Measurements from ENCODE around the gene RIMBP3C.
"Not testable (repeated sequence)": the region's sequence is repeated elsewhere in the genome, so short reads cannot be mapped to it uniquely, and the experiment has no call there.

Gene RIMBP3C

DNA sequence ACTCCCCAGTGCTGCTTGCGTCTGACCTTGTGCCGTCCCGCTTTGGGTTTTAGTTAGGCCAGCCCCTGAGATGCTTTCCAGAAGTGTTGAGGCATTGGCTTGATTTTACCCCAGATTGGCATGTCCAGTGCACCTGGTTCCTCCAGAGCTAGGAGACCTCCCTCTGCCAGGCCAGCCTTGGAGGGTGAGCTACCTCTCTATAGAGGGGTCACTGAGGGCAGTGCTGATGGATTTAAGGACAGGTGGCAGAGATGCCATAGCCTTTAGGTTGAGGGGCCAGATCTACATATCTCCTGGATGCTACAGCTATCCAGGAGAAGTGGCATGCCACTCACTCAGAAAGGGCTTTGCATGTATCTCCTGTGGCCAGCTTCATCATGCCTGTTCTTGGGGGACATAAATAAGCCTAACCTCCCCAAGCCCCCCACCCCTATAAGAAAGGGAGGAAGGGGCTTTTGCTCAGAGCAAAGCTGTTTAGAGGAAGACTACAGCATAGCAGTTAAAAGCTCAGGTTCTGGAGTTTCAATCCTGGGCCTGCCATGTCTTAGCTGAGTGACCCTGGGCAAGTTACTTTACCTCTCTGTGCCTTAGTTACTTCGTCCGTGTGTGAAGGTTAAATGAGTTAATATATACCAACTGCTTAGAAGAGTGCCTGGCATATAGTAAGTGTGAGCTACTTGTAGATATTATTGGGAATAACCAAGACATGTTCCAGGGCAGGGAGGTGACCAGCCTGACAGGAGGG, 22.7 kb upstream of the RIMBP3C start:
- no peak for DNase-seq

DNA sequence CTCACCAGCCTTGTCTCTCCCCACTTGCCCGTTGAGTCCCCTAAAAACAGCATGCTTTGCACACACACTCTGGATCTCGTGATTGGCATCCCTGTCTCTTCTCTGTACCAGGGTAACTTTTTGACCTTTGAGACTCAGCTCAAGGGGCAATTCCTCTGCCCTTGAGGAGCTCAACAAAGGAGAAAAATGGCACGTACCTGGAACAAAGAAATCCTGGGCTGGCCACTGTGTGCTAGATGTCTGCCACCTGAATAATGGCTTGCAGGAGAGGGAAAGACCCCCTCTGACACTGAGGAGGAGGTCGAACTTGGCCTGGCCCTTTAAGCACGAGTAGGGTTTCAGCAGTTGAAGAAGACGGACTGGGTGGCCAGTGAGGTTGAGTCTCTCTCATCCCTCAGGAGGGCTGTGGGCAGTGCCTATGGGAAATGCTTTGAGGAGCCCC, 22.1 kb upstream of the RIMBP3C start:
- DNase-seq: no peak

DNA sequence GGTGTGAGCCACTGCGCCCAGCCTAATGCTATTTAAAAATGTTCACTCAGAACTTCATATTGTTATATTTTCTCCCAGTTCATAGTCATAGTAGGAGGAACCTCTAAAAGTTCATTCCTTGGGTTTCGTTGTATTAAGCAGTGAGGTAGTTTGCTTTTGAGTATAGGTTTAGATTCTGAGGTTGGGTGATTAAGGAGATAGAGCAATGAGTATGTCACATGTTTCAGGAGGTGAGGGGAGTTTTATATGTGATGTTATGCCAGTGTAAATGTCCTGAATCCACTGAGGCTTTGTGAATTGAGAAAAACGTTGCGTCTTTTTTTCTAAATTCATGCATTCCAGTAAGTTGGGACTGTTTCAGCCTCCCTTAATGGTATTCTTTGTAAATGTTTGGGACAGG, 20.4 kb upstream of the RIMBP3C start:
- DNase-seq: no peak

DNA sequence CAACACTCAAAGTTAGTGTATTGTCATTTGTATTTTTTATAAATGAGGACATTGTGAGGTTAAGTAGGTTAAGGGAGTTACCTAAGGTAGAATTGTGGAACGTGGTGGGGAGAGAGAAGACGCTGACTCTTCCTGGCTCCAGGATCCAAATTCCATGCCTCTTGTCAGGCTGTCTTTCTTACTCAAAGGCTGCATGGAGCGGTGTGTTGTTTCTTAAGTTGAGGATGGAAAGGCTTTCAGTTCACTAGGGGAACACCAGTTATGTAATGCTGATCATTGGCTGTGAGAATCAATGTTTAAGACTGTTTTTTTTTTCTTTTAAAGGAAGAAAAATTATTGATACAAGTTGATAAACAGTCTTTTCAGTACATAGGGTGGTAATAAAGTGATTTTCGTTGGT, 19.1 kb upstream of the RIMBP3C start:
- DNase-seq: no peak

DNA sequence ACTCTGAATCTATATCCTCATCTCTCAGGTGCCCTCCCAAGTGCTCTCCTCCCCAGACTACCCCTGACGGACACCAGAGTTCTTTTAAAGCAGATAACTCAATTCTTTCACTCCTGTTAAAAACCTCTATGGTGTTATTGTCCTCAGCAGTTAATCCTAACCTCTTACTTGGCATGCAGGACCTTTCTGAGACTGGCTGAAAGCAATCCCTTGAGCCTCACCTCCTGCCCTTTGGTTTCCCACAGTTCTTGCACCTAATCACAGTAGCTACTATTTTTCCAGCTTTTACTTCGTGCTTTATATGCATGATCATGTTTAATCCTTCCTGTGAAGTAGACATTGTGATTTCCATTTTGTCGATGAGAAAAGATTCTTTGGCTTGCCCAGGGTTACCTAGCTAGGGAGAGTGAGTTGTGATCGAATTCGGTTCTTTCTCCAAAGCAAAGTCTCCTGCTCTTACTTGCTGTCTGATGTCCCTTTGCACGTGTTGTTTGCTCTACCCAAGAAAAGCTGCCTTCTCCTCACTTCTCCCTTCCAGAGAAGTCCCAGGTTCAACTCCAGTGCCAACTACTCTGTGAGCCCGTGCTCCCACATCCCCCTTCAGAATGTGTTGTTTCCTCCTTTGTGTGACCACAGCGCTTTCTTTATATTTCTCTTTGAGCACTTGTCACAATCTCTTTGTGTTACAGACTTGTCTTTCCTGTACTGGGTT, 18.4 kb upstream of the RIMBP3C start:
- no peak for DNase-seq

DNA sequence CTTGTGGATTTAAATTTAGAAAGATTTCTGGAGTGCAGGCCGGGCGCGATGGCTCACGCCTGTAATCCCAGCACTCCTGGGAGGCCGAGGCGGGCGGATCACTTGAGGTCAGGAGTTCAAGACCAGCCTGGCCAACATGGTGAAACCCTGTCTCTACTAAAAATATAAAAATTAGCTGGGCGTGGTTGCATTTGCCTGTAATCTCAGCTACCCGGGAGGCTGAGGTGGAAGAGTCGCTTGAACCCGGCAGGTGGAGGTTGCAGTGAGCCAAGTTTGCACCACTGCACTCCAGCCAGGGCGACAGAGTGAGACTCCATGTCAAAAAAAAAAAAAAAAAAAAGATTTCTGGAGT, 17.8 kb upstream of the RIMBP3C start:
- DNase-seq: not testable (repeated sequence)

DNA sequence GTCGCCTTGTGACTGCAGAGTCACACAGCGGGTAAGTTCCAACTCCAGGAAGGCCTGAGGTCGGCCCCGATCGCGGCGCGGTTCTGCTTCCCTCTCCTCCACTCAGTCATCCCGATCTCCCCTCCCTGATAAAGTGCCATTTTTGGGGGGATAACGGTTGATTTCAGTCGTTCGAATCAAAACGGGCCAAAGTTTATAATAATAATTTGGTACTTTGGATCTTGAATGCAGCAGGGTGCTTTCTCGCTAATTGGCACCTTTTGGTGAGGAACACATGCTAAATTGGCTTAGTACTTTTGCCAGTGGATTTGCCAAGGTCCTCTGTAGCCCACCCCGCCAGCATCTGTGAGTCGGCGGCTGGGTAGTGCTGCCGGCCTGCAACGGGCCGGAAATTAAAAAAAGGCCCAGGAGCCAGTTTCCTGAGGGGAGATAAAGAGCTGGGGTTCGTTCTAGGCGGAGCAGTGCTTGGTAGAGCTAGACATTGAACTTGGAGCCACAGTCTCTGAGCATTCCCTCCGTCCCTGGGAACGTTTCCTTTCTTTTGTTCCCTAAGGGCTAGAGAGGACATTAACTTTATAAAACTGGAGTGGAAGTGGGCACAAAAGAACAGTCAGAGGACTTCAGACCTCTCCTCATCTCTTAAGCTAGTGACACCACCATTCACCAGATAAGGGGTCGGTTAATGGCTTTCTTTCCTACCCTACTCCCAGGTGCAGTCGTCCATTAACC, 17.2 kb upstream of the RIMBP3C start:
- DNase-seq: no peak

DNA sequence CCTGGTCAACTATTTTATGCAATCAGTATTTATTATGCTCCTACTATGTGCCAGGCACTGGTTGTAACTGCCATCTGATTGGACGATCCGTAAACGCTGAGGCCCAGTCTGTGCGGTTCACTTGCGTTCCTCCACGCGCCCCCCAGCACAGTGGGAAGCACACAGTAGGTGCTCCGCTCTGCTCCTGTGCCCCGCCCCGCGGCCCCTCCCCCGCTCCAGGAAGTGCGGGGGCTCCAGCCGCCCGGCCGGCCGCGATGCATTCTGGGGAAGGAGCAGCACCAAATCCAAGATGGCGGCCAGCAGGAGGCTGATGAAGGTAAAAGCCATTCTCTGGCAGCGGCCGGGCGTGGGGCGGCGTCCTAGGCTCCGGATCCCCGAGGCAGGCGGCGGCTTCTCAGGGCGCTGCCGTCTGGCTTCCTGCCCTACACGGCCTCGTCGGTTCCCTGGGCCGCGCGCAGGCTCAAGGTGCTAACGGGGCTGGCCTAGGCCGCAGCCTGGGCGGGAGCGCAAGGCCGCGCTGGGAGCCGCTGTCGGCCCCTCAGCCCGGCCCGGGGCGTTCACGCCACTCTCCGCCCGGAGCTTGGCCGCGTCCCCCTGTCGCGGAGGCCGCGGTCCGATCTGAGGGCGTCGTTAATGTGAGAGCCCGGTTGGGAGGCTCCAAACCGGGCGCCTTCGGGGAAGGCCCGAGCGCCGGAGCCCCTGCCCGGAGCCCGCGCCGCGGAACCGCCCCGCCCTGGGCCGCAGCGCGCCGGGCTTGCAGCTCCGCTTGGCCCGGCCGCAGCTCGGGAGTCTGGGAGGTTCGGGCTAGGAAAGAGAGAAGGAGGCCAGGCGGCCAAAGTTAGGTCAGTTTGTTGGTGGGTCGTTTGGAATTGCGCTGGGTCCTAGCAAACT, 16.4 kb upstream of the RIMBP3C start, which contains the start of gene UBE2L3:
UBE2L3 (plus strand) TSS at position 259 of the 891 bp plus-strand sequence; CDS start at position 290, 31 bp downstream.
- DNase-seq: peak; percentile 51

DNA sequence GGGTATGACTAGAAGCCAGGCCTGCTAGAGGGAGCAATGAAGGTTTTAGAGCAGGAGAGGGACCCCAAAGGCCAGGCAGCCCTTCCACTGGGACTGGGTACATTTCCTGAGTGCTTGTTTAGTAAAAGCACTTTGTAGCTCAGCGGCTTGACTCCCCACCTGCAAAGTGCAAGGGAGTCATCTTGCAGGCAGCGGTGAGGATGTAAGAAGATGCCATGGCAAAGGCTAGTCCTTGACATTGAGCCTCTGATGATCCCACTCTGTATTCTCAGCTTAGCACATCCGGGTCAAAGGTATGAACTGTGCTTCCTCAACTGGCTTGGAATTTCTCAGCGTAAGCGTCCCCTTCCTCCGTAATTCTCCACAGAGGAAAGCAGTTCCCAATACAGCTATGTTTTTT, 13.2 kb upstream of the RIMBP3C start:
- no peak for DNase-seq

DNA sequence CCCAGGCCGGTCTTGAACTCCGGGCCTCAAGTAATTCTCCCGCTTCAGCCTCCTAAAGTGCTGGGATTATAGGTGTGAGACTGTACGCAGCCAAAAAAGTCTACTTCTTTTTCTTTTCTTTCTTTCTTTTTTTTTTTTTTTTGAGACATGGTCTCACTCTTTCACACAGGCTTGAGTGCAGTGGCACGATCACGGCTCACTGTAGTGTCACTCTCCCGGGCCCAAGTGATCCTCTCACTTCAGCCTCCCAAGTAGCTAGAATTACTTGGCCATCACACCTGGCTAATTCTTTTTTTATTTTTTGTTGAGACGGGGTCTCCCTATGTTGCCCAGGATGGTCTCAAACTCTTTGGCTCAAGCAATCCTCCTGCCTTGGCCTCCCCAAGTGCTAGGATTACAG, 12.7 kb upstream of the RIMBP3C start:
- no peak for DNase-seq

DNA sequence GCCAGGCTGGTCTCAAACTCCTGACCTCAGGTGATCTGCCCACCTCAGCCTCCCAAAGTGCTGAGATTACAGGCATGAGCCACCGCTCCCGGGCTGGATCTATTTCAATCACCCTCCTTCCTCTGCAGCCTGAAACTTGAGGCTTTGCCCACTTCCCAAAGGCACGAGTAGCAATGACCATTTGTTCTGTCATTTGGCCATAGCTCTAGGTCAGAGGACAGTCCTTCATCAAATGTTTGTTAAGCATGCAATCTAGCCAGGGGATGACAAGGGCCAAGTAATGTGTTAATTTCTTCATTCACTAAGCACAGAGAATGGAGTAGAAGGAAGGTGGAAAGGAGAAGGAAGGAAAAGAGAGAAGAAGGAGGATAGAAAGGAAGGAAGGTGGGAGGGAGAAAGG, 9.4 kb upstream of the RIMBP3C start:
- not testable (repeated sequence) for DNase-seq

DNA sequence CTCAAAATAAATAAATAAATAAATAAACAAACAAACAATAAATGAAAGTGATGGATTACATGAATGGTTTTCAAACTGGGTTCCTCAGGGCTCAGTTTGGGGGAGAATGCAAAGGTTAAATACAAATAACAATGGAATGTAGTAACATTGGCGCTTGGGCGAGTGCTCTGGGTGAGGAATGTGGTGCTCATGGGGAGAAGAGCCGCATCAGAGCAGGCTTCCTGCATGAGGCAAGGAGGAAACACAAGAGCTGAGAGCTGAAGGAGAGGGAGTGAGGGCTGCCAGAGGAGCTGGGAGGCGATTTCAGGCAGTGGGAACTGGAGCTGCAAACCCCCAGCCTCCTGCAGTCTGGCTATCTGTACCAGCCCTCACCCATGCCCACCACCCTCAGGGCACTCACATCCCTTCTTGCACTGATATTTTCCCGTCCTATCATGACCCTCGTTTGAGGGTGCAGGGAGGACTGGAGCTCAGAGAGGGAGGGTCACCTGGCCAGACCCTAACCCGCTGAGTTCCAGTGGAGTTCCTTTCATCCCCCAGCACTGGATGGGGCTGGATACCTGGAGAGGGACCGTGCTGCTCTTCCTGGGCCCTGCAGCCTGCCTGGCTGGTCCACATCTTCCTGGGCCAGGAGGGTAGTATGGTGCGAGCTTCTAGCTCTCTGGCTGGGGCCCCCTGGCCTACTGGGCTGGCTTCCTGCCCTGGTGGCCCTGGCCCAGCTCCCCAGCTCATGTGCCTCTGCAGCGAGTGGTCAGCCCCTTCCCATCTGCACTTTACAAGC, 8.3 kb upstream of the RIMBP3C start:
- not testable (repeated sequence) for DNase-seq

DNA sequence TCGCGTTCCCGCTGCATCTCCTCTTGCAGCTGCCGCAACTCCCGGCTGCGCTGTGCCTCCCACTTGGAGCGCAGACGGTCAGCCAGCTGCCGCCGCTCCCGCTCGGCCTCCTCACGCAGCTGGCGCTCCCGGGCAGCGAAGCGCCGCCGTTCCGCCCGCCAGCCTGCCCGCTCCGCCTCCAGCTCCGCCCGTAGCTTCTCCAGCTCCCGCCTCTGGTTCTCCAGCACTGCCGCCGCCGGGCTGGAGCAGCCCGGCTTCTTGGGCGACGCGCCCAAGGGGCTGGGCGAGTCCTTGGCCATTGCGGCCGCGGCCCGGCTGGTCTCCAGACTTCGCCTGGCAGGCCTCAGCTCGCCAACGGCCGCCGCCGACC, 598 bp downstream of the RIMBP3C start:
- not testable (repeated sequence) for DNase-seq

DNA sequence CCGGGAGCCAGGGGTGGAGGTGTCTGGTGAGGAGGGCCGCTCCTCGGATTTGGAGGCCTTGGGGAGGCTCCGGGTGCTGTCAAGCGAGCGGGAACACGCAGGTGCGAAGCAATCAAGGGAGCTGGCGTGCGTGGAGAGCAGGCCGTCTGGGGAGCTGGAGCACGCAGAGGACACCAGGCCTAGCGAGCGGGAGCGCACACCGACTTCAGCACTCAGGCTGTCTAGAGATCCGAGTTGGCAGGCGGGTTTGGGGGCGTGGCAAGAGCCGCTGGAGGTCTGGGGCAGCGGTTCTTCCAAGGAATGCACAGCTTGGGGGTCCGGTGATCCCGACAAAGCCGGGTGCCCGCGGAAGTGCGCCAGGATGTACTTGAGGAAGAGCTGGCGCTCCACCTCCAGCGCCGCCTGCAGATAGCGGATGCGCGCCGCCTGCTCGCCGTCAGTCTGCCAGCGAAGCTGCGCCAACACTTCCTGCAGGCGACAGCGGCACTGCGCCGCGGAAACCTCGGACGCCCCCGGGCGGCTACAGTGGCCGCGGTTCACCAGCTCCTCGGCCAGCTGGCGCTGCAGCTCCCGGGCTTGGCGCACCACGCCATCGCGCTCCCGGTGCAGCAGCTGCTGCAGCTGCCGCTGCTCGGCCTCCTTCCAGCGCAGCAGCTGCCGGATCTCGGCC, 1.1 kb downstream of the RIMBP3C start:
- DNase-seq: not testable (repeated sequence)

DNA sequence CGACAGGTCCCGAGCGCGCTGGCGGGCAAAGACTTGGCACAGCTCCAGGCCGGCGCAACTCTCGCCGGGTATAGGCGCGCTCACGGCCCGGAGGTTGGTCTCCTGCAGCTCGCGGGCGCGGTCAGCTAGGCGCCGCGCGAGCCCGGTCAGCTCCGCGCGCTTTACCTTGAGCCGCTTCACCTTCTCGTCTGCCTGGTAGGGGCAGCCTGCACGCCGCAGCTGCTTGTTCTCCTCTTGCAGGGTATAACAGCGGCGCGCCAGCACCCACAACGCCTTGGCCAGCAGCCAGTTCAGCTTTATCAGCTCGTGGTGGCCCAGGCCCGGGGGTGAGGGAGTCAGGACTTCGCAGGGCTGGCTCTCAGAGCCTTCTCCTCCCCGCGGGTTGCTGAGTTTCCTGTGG, 1.7 kb downstream of the RIMBP3C start:
- not testable (repeated sequence) for DNase-seq

DNA sequence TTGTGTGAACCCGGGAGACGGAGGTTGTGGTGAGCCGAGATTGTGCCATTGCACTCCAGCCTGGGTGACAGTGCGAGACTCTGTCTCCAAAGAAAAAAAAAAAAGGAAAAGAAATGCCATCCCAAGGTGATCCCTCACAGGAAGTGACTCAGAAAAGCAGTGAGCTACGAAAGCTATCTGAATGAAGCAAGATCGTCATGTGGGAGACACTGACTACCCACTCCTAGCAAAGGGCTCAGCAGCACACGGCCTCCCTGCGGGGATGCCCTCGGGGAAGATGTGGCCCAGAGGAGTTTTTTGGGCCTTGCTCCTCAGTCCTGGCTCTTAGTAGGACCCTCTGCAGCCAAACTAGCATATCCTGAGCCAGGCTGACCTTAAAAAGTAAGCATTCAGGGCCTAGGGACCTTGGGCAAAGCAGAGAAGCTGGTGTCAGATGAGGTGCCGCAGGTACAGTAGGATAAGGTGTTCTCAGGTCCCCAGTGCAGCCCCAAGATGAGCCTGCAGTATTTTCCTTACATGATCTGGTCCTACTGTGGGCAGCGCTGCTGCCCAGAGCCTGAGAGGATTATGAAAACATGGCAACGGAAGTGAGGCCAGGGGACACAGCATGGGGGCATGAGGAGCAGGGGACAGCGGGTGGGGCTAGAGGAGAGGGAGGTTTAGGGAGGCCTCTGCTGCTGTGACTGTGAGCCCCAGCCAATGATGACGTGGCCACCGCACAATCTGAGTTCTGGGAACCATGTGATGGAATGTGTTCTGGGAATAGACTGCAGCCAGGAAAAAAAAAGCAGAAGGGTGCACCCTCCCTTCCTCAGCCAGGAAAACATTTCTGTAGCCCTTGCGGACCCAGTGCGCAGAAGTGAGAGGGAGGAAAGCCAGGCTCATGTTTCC, 6.6 kb downstream of the RIMBP3C start:
- DNase-seq: not testable (repeated sequence)

DNA sequence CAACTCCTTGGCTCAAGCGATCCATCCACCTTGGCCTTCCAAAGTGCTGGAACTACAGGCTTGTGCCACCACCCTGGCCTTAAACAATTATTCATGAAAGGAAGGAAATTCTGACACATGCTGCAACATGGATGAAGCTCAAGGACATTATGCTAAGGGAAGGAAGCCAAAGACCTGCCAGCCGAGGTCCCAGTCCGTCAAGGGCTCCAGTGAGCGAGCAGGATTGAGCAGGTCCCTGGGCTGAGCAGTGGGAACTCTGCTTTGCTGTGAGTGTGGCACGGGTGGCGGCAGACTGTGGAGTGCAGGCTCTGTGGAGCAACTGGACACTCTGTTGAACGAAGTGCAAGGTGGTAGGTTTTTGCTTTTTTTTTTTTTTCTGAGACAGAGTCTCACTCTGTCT, 11.4 kb downstream of the RIMBP3C start:
- not testable (repeated sequence) for DNase-seq

DNA sequence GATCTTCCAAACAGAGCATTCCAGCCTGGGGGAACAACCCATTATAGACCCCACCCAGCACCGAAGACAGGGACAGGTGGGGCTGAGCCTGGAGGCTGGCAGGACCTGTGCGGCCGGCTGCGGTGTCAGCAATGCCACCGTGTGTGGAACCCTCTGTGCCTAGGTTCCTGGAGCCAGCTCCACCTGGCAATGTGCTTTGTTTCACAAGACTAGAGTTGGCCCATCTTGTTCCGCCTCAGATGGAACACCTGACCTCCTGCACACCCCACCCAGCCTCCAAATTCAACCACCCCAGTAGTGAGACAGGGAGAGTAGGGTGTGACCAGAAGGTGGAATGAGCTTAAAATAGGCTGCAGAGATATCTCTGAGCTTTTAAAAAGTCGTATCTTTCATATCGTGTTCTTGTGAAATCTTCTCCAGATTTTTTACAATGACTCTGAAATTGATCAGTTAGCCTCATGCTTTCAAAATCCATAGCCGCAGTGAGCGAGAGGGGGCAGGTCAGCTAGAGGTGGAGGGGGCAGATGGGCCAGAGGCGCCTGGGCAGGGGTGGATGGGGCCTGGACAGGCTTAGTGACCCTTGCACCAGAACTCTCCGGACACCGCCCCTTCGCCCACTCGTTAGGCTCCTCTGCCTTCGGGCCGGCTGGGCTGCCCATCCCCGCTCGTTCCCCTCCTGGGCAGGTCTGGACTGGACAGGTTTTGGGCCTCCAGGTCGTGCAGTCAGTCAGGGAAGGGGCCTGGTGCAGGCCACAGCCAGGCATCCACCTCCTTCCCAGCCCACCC, 18.2 kb downstream of the RIMBP3C start:
- not testable (repeated sequence) for DNase-seq

DNA sequence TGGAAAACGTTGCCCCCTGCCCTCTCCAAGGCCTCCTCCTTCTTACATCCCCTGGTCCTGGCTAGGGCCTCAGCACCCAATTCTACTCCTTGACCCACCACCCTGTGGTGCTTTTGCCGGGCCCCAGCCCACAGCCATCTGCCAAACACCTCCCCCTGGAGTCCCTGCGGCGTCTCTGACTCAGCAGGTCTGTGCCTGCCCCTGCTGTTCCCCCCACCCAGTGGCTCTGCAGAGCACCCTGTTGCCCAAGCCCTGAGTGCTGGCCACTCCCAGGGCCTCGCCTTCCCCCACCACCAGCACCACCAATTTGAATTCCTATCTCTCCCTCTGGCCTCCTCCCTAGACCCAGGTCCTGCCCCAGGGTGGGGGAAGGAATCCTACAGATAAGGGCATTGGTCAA, 19.7 kb downstream of the RIMBP3C start:
- not testable (repeated sequence) for DNase-seq

All from DMS153 (cell line).